Measurements from ENCODE around the gene IFI35.
A peak's percentile ranks its signal among the peaks of the same experiment; 100 is the strongest.

DNA sequence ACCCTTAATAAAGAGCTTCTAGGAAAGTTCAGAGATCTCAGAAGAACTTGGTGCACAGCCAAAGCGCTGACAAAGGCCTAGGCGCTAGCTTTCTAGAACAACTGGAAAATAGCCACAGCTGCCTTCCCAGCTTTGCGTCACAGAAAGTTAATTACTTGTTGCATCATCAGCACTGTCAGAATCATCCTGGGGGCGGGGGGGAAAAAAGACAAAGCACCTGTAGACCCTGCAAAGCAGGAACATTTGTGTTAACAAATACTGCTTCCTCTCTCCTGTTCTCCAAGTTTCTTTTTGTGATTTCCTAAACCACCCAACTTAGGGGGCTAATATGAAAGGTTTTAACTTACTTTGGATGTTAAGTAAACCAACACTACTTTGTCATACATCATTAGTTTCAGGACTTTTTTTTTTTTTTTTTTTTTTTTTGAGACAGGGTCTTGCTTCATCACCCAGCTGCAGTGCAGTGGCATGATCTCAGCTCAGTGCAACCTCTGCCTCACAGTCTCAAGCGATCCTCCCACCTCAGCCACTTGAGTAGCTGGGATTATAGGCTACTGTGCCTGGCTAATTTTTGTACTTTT, 37.5 kb upstream of the IFI35 start:
- TF ChIP-seq ZFP1 (CRISPR knock-in tag; IDR thresholded peaks at IDR 0.05) = no peak
- TF ChIP-seq, protein P1, sequence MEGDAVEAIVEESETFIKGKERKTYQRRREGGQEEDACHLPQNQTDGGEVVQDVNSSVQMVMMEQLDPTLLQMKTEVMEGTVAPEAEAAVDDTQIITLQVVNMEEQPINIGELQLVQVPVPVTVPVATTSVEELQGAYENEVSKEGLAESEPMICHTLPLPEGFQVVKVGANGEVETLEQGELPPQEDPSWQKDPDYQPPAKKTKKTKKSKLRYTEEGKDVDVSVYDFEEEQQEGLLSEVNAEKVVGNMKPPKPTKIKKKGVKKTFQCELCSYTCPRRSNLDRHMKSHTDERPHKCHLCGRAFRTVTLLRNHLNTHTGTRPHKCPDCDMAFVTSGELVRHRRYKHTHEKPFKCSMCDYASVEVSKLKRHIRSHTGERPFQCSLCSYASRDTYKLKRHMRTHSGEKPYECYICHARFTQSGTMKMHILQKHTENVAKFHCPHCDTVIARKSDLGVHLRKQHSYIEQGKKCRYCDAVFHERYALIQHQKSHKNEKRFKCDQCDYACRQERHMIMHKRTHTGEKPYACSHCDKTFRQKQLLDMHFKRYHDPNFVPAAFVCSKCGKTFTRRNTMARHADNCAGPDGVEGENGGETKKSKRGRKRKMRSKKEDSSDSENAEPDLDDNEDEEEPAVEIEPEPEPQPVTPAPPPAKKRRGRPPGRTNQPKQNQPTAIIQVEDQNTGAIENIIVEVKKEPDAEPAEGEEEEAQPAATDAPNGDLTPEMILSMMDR (IDR thresholded peaks at IDR 0.05 in 2 of 3, conservative IDR thresholded peaks at IDR 0.05 in 1 of 3; ENCODE audit: insufficient read depth in 2 of 3, low read depth in 1 of 3, low read length in 3 of 3) = no peak
- TF ChIP-seq MEIS2 (IDR thresholded peaks at IDR 0.05; ENCODE audit: partially characterized antibody) = peak; percentile 44
